HG02763 (cell line): ENCODE measurements around the gene C3orf49.

Experiments used
- ATAC-seq: cut with Tn5 transposase; IDR thresholded peaks from one replicate; pipeline ENCODE4 v1.9.1; 2021; ENCODE audit warnings: mild to moderate bottlenecking, moderate library complexity; ENCODE audit not compliant: unreplicated experiment

C3orf49 gene, protein sequence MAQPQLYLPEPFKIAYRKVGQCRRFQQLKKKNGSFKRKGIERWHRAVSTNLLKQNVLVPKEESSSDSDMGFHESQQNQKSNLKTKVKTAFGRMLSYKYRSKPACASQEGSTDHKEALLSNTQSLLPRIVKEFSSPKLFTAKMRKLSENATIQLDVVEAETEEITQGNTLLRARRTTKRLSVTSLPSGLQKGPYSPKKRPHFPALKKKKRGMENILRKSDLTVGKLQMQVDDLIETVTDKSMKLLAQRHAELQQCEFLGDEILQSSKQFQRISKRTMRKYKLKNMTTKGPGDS

DNA sequence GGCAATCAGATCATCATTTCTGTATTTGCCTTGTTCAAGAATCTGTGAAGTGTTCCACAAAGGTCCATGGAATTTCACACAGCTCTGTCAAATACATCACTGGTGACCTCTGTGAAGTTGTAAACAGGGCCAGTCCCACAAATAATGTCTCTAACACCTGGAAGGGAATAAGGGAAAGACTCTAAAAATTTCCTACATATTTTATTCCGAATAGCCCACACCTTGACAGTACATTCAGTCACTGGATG, at the start of gene C3orf49:
C3orf49 (plus strand) TSS at position 149 of the 248 bp plus-strand sequence. CDS start 173 bp downstream, outside the sequence.
- no peak for ATAC-seq

DNA sequence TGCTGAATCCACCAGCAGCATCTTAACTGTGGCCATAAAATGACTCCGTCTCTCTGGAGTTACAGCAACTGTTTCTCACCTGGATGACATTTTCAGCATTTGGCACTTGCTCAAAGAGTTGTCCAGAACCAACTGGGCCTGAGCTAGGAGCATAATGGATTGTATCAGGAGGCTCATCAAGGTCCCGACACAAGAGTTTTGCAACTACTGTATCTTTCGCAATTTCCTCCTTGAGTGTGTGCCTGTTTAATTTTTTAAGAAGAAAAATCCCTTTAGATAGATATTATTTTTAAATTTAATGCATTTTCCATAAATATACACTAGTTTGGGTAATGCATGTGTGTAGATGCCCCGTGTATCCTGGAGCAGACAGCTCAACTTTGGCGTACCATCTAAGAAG, 44.3 kb upstream of the C3orf49 start:
- ATAC-seq: no peak

DNA sequence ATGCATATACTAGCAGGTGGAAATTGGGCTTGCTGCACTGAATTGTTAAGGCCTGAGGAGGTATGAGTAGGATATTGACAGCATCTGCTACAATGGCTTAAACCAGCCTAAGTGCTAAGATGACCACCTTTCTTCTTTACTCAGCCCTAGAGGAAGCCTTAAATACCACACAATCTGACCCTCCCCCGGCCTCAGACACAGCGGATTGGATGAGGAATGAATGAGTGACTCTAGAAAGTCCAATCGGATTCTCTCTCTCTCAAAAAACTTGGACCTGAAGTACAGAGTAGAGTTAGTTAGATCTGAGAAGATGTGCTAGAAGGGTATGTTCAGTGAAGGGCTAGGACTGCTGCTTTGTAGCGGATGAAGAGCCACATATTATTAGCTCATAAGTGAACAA, 39.9 kb upstream of the C3orf49 start:
- ATAC-seq: no peak

DNA sequence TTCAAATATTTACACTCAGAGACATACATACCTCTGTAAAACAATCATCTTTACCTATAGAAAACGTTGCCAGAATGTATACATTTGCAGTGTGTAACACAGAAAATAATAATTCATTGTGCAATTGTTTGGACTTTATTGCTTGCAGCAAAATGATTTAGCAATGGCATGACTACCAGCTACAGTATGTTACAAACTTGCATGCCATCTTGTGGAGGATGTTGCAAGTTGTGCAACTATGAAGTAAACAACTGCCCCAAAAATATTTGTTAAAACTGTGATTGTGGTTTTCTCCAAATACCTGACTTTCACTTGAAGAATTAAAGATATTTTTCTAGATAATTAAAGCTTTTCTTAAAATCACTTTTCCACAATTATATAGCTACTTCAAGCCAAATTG, 27.1 kb upstream of the C3orf49 start:
- no peak for ATAC-seq

DNA sequence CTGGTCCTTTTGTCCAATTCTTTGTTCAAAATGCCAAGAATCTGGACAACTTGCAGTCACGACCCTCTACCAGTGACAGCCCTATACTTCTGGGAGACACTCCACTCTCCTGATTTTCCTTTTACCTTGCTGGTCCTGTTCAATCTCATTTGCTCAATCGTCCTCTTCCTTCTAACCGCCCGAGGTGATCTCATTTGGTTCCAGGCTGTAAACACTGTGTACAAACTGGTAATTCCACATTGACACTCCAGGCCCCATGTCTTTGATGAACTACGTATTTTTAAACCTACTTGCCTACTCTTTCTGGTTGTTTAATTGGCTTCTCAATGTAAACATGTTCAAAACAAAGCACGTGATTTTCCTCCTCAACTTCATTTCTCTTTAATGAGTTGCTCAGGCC, 23.7 kb upstream of the C3orf49 start:
- no peak for ATAC-seq

DNA sequence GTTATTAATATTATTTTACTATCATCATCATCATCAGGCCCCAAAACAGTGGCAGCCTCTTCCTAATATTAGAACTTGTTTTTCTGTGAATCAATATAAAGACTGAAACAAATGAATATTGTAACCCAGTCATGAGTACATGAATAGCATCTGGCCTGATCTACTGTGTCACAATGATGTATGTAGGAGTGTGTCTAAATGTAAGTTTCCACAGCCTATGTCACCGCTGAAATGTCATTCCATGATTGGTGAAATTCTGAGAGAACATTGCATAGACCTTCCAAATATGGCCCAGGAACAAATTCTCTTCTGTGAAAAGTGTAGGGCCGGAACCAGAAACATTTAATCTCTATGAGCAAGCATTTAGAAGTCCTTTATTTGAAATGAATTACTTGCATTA, 20.6 kb upstream of the C3orf49 start:
- ATAC-seq: no peak

DNA sequence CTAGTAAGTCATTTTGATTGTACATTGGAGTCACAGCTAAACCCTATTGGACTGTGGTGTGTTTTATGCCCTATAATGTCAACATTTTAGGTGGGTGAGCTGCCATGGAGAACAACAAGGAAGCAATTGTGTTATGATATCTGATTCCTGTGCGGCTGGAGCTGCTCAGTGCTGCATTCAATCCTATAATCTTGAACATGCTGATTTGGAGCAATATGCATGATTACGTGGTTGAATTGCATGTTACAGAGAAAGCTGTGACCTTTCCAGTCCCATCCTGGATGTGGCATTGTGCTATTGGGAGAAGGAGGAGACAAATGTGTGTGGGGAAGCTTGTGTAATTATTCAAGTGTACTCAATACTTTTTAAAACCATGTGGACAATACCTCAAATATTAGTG, 20.1 kb upstream of the C3orf49 start:
- no peak for ATAC-seq

DNA sequence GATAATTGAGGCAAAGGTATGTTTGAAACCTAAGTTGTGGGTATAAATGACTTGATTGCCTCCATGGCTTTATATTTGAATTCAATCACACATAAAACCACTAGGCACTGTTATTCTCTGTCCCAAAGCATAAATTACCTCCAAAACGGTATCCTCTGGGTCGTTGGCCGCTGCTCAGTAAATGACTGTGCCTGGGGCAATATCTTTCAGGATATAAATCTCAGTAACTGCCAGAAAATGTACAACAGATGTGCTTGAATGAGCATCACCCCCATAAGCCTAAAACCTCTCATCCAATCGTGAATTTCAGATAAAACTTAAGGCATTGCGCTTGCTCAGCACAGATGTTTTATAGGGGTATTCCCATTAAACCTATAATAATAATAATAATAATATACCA, 19.0 kb upstream of the C3orf49 start:
- ATAC-seq: no peak

DNA sequence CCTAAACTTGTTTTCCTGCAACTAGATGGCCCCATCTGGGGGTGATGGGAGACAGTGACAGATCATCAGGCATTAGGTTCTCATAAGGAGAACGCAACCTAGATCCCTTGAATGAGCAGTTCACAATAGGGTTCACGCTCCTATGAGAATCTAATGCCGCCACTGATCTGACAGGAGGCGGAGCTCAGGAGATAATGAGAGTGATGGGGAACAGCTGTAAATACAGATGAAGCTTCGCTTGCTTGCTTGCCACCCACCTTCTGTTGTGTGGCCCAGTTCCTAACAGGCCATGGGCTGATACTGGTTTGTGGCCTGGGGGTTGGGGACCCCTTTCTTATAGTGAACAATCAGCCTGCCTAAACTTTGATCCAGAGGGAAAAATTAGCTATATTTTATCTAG, 15.2 kb upstream of the C3orf49 start:
- ATAC-seq: no peak

DNA sequence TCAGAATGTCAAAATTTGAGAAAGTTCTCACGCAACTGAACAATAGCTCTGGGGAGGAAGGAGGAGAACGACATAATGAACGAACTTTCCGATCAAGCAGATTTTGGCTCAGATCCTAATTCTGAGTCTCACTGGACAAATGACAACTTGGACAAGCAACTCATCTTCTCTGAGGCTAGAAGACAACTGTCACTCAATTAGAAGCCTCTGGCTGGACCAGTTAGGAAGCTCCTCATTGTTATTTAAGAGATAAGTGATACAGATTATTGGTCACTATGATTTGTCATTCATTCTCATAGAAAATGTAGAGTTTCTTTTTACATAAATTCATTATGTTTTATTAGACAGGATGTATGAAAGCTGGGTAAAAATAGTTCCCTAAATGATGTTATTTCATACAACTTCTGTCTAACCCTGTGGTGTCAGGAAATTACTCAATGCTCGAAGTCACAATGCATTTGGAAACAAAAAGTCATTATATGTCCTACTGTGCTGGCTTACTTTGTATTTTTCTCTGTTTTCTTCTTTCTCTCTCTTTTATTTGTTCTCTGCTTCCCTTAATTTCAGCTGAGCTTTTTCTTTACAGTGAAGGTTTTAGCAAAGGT, 11.0 kb upstream of the C3orf49 start:
- ATAC-seq: no peak

DNA sequence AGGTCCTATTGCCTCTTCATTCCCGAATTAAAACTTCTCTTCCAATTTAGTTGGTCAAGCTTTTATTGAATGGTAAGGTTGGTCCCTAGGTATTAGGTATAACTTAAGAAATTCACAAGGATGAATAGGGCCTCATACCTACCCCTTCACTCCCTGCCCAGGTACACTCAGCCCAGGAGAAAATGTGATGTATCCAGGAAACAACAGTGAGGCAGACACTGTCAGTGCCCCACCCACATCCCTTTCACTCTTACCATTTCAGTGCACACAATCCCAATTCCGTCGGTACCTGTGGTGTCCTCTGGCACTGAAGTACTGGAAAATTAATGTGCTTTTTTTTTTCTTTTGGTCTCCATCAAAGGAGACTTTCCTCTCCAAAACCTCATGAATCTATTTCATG, 10.5 kb upstream of the C3orf49 start:
- no peak for ATAC-seq

DNA sequence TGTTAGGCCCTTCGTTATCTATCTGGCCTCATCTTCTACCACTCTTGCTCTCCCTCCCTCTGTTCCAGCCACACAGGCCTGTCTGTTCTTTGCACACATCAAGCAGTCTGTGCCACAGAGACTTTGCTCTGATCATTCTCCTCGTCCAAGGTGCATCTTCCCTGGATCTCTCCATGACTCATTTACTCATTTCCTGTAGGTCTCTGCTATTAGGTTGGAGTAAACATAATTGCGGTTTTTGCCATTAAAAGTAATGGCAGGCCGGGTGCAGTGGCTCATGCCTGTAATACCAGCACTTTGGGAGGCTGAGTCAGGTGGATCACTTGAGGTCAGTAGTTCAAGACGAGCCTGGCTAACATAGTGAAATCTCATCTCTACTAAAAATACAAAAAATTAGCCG, 9.5 kb upstream of the C3orf49 start:
- ATAC-seq: no peak

DNA sequence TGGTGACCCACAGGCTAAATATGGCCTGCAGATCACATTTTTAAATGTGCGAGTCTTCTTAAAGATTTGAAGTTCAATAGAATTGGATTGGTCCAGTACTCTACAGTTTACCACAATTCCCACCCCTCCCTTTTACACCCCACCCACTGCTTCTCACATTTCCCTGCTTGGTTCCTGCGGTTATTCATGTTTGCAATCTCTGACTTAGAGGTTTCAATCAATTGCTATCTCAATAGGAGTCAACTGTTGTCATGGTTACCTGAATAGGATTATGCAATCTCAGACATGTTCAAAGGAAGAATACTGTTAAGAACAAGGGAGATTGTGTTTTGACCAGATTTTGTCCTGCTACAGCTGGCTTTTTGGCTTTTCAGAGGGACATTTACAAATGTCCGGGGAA, 4.9 kb upstream of the C3orf49 start:
- ATAC-seq: no peak

DNA sequence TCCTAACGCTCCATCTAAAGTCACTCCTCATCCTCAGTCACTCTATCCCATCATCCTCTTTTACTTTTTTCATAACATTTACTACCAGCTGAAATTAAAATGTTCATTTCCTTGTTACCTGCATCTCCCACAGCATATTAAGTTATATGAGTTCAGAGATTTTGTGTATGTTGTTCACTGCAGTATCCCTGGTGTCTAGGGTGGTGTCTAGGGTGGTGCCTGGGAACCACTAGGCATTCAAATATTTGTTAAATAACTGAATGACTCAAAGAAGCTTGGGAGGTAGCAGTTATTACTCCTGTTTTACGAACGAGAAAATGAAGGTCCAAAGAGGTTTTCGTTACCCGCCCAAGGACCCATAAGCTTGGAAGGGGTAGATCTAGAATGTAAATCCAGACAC, 1.9 kb upstream of the C3orf49 start:
- ATAC-seq: no peak

DNA sequence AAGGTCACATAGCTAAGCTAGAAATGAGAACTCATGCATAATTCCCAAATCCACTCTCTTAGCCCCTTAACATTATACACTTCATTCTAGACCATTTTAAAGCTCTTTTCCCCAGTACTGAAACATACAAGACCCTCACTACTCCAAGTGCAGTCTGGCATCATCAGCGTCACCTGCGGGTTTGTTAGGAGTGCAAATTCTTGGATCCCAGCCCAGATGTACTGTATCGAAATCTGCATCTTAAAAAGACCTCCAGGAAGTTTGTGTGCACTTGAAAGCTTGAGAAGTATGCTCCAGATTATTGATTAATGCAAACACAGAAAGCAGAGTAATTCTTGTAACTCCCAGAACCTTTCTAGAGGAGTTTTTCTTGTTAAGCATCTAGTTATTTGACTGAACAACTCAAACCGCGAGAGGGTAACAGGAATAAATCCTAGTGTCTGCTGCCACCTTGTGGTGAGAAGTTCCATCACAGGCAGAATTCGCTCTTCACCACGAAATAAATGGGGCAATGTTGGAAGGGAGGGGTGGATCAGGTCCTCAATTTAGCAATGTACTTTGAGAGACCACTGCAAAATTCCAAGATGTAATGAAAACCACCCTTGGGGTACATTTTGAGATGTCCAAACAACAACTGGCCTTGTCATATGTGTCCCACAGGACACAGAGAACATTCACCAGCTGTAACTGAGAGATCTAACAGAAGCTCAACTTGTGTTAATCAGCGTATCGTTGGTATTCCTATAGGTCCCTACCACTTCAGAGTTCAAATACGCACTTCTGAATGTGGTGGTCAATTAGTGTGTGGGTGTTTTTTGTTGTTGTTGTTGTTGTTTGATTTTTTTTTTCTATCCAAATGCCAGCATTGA, 583 bp upstream of the C3orf49 start:
- ATAC-seq: peak; percentile 76

DNA sequence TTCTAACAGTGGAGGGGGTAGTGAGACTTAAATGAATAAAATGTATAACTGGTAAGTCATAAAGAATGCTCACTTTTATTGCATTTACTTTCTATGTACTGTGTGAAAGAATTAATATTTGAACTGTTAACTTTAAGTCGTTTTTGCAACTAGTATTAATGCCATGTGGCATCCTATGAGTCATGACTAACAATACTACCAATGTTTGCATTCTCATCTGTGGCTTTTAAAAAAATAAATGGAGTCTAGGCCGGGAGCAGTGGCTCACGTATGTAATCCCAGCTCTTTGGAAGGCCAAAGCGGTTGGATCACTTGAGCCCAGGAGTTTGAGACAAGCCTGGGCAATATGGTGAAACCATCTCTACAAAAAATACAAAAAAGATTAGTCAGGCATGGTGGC, 5.2 kb downstream of the C3orf49 start:
- ATAC-seq: no peak

DNA sequence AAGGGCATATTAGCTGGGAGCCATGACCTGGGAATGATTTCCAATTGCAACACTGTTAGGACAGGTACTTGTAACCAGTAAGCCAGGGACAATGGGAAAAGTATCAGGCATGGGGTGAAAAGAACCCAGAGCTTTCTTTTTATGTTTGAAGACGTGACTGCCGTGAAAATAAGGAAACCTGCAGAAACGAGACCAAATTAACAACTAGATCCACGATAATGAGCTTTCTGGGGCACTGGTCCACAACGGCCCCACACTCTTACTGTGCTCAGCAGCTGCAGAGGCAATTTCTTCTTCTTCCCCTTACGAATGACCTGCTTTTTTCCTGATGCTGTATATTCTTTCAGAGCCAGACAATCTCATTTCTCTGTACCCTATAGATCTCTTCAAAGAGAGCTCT, 11.4 kb downstream of the C3orf49 start:
- no peak for ATAC-seq

DNA sequence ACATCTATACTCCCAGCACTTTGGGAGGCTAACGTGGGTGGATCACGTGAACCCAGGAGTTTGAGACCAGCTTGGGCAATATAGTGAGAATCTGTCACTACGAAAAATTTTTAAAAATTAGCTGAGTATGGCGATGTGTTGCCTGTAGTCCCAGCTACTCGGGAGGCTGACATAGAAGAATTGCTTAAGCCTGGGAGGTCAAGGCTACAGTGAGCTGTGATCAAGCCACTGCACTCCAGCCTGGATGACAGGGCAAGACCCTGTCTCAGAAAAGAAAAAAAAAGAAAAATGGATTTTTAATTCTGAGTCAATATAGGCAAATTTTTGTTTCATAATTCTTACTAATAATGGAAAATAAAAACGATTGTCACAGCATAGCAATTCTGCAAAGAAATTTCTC, 13.3 kb downstream of the C3orf49 start:
- no peak for ATAC-seq

DNA sequence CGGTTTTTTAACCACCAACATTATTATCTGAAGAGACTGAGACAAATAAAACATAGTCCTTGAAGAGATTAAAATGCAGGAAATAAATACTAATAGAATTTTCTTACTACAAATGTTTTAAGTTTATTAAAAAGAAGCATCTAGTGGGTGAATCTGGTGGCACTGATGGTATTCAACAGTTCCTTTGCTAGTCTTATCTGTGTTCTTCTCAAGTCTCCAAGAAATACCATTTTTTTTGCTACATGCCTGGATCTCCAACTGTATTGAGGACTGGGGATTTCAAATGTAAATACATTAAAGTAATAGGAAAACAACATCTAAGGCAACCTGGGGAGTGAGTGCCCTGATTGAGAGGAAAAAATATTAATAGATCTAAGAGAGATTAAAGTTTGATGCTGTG, 22.6 kb downstream of the C3orf49 start:
- ATAC-seq: no peak

DNA sequence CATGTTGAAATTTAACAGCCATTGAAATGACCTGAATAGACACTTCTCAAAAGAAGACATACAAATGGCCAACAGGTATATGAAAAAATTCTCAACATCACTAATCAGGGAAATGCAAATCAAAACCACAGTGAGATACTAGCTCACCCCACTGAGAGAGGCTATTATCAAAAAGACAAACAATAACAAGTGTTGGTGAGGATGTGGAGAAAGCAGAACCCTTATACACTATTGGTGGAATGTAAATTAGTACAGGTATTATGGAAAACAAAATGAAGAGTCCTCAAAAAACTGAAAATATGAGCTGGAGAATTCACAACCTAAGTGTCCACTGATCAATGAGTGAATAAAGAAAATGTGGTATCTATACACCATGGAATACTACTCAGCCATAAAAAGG, 23.0 kb downstream of the C3orf49 start:
- no peak for ATAC-seq

DNA sequence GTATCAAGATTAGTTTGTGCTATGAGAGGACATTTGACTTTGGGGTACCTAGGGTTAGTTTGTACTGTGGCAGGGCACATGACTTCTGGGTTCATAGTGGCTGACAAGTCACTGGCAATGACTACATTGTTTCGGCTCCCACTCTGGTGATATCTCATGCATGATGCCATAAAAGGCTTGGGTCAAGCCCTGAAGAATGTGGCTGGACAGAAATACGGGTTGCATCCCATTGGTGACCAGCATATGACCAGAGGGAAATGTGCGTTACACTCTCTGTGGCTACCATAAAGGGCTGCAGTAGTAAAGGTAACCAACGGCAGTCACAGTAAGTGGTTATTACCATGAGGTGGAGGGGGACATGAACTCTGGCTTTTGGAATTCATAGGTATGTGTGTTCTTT, 26.1 kb downstream of the C3orf49 start:
- no peak for ATAC-seq

DNA sequence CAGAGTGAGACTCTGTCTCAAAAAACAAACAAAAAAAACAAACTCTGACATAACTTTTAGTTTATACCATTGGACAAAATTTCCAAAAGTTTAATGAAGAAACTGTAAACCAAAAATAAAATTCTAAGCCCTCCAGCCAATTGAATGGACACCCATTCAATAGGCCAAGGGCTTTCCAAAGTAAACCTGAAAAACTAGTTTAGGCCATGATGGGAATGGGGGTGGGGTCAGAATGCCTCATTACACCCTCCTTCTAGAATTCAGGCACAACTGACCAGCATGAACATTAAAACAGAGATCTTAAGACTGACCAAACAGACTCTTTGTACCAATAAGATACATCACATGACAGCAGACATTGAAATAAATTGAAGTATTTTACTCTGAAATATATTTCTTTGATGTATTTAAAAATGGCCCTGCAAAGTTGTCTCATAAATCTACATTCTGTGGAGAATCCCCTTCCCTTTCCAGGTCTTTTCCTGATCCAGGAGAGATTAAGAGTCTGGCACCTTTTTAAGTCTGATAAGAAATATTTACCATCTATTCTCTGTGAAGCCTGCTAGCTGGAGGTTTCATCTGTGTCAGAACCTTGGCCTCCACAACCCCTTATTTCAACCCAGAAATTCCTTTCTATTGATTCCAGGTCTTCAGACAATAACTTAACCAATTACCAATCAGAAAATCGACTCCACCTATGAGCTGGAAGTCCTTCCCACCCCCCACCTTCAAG, 28.8 kb downstream of the C3orf49 start:
- no peak for ATAC-seq
